Neutrophil (primary cell): ENCODE measurements around the gene HJURP.

Experiments
- H3K27ac ChIP-seq: fragments of 200-600 bp; sonication (generic); 2 replicates; pipeline ENCODE4 v1.5.1; 2016; ENCODE audit warnings: mild to moderate bottlenecking, moderate library complexity
- H3K27me3 ChIP-seq: fragments of 200-600 bp; sonication (generic); 2 replicates; pipeline ENCODE4 v1.6.0; 2016; ENCODE audit warnings: mild to moderate bottlenecking
- H3K36me3 ChIP-seq: fragments of 200-600 bp; sonication (generic); 2 replicates; pipeline ENCODE4 v1.5.1; 2017
- H3K4me1 ChIP-seq, 2 experiments: fragments of 200-600 bp in 1 of 2; sonication (generic) in 1 of 2; 1 replicate in 1 of 2; 2 replicates in 1 of 2; pipeline versions ENCODE4 v1.5.1 to v1.6.1; 2013 to 2016; ENCODE audit warnings: low read depth in 1 of 2, low read length in 1 of 2, mild to moderate bottlenecking in 1 of 2, moderate library complexity in 1 of 2; ENCODE audit not compliant: control insufficient read depth in 1 of 2, insufficient read depth in 1 of 2
- H3K4me3 ChIP-seq, 2 experiments: fragments of 200-600 bp in 1 of 2; sonication (generic) in 1 of 2; 1 replicate in 1 of 2; 2 replicates in 1 of 2; pipeline ENCODE4 v1.5.1; 2013 to 2016; ENCODE audit warnings: low read depth in 1 of 2, low read length in 1 of 2, mild to moderate bottlenecking in 1 of 2, moderate library complexity in 1 of 2
- H3K9me3 ChIP-seq: fragments of 200-600 bp; sonication (generic); 2 replicates; pipeline ENCODE4 v1.5.1; 2016
- CTCF ChIP-seq: fragments of 200-600 bp; sonication (generic); IDR thresholded peaks from 2 replicates; pipeline ENCODE4 v1.5.1; 2016; ENCODE audit warnings: antibody characterized with exemption

HJURP gene

GRCh38 chr2:233802132-233802815, 52.1 kb downstream of the HJURP start:
- Histone ChIP-seq H3K4me1 (no peaks in the 10 kb centered on the region), H3K9me3 (no peaks in the 10 kb centered on the region), H3K27ac (no peak overlapping the region), H3K36me3 (no peaks in the 10 kb centered on the region), H3K27me3 (no peaks in the 10 kb centered on the region), H3K4me3 (no peak overlapping the region)
- TF ChIP-seq CTCF, result no peak

GRCh38 chr2:233801357-233802131, 52.8 kb downstream of the HJURP start:
- no peaks in the 10 kb centered on the region for H3K36me3 ChIP-seq
- no peak for TF ChIP-seq CTCF
- no peaks in the 10 kb centered on the region for H3K9me3 ChIP-seq
- H3K4me3 ChIP-seq, result no peak overlapping the region
- H3K27ac ChIP-seq, result no peak overlapping the region
- no peaks in the 10 kb centered on the region for H3K27me3 ChIP-seq
- H3K4me1 ChIP-seq, result no peaks in the 10 kb centered on the region

- no peak for TF ChIP-seq CTCF
- Histone ChIP-seq H3K27me3 (no peaks in the 10 kb centered on the region), H3K27ac (no peak overlapping the region), H3K36me3 (no peaks in the 10 kb centered on the region), H3K9me3 (no peaks in the 10 kb centered on the region), H3K4me1 (no peaks in the 10 kb centered on the region), H3K4me3 (no peak overlapping the region)
These were observed 54.1 kb downstream of the HJURP start for GRCh38 chr2:233800208-233800607.

- Histone ChIP-seq H3K27ac (no peak overlapping the region), H3K27me3 (no peaks in the 10 kb centered on the region), H3K36me3 (no peaks in the 10 kb centered on the region), H3K4me1 (no peaks in the 10 kb centered on the region), H3K9me3 (no peaks in the 10 kb centered on the region), H3K4me3 (no peak overlapping the region)
- TF ChIP-seq CTCF, result no peak
These were observed 54.6 kb downstream of the HJURP start for GRCh38 chr2:233799716-233800115.

GRCh38 chr2:233799087-233799665, 55.2 kb downstream of the HJURP start:
- Histone ChIP-seq H3K9me3 (no peaks in the 10 kb centered on the region), H3K4me1 (no peaks in the 10 kb centered on the region), H3K27me3 (no peaks in the 10 kb centered on the region), H3K36me3 (no peaks in the 10 kb centered on the region), H3K27ac (no peak overlapping the region), H3K4me3 (no peak overlapping the region)
- TF ChIP-seq CTCF, result no peak
